LHCN-M2 (cell line): Measurements from ENCODE around the gene B3GLCT. TPM values are rescaled to one million over a fixed set of nuclear protein-coding genes. Genes with fewer than 3 reads are reported as not detected.
A peak's percentile ranks its signal among the peaks of the same experiment; 100 is the strongest.
"Not testable (repeated sequence)": the region's sequence is repeated elsewhere in the genome, so short reads cannot be mapped to it uniquely, and the experiment has no call there.

Experiments
- DNase-seq: peaks from one replicate; pipeline ENCODE4 v3.0.0-alpha.2; 2012; ENCODE audit warnings: low read depth
- polyA plus RNA-seq: library from polyadenylated mRNA; unstranded; fragments of >200 nt; gene quantifications from one replicate; pipeline ENCODE4 v1.2.1, GENCODE V29; 2012; ENCODE audit warnings: missing spikeins
- total RNA-seq: library from RNA; depleted of rRNA; stranded (reverse); fragments of >200 nt; gene quantifications from 2 replicates; pipeline ENCODE4 v1.2.3, GENCODE V29; 2014; rRNA removed

B3GLCT gene
- 9.1 and 10.5 TPM in 2 replicates for total RNA-seq
- polyA plus RNA-seq, result 3.3 TPM

DNA sequence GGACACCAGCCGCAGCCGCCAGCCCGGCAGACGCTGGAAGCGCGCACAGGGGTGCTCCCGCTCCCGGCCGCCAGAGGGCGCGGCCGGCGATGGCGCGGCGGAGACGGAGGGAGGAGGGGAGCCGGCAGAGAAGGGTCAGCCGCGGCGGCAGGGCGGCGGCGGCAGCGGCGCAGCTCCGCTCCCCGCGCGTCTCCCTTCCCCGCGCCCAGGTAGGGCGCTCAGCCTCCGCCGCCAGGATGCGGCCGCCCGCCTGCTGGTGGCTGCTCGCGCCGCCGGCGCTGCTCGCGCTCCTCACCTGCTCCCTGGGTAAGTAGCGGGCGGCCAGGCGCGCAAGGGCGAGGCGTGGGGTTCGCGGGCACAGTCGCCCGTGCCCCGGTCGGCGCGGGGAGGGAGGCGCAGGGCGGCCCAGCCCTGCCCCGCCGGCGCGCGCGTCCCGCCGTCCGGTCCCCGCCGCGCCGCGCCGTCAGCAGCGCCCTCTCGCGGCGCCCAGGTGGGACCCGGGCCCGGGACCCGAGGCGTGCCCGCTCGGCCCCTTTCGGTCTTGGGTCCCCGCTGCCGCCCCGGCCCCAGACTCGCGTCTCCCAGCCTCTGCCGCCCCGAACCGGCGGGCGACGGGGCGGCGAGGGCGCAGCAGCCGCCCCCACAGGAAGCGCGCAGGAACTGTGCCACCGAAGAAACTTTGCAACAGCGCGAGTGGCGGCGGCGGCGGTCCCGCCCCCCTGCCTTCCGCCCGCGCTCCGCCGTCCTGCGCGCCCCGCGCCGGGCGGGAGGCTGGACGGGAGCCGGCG, at the start of gene B3GLCT:
Gene B3GLCT, plus strand, starts transcription at position 127 of the 788 bp plus-strand sequence. Its CDS starts 110 bp downstream, at position 237.
- DNase-seq, result peak; percentile 67

DNA sequence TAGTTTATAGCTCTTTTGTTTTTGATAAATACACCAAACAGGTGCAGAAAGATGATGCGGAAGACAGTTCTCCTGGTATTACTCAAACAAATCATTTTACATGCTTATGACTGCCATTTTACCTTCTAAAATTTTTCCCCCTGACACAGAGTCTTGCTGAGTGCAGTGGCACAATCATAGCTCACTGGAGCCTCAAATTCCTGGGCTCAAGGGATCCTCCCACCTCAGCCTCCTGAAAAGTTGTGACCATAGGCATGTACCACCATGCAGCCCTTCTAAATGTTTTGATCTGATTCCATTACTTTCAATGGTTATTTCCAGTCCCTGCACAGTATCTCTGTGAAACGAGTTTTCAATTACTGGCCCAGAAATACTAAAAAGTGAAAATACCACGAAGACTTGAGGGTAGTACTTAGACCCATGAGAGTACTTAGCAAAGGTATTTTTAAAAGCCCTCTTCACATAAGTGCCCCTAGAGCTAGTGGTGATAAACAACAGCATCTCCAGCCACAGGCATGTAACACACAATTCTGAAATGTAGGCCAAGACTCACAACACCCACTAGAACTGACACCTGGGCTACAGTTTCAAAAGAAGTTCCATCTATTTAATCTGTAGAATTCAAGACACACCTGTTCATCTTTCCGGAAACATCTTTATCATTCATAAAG, 49.3 kb upstream of the B3GLCT start:
- no peak for DNase-seq

DNA sequence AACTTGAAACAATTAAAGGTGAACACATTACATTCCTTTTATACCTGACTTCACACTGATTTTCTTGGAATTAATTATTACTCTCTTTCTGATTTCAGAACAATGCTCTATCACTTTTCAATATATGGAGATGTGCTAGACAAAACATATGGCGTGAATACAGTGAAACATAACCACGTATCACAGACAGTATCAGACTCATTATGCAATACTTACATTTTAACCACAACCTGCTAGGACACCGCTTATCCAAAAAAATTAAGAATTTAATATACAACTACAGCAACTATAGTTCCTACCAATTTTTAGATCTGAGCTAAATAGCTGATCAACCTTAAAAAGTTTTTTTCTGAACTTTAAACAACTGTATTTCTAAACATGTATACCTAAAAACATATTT, 47.9 kb upstream of the B3GLCT start:
- DNase-seq, result no peak

DNA sequence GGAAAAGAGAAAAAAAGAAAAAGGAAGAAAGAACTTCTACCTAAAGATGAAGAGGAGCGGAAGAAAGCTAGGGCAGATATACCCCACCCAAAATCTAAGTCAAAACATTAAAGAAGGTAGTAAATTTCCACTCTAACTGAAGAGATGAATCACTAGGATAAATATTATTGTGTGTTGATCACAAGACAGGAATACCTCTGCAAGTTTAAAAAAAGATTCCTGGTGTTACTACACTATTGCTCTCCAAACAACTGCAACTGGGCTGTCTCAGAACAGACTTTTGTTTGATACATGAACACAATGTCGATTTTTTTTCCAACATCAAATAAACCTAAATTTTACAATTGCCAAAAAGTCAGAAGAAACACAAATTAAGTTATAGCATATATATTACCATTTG, 44.8 kb upstream of the B3GLCT start:
- DNase-seq, result peak; percentile 13

DNA sequence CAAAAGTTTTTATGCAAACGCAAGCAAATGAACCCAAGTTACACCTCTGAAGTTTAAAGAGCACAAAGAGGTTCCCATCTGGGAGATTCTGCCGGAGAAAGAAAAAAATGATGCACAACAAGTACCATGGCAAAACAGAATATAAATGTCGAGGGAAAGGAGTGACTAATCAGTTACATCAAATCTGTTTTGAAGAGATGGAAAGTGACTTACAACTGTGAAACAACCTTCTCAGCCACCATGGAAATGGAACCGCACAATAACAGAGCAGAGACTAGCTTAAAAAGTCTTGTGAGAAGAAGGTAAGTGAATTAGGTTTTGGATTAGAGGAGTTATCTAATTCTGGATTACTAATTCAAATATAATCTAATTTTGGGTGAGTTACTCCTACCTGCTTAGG, 40.5 kb upstream of the B3GLCT start:
- DNase-seq, result no peak

DNA sequence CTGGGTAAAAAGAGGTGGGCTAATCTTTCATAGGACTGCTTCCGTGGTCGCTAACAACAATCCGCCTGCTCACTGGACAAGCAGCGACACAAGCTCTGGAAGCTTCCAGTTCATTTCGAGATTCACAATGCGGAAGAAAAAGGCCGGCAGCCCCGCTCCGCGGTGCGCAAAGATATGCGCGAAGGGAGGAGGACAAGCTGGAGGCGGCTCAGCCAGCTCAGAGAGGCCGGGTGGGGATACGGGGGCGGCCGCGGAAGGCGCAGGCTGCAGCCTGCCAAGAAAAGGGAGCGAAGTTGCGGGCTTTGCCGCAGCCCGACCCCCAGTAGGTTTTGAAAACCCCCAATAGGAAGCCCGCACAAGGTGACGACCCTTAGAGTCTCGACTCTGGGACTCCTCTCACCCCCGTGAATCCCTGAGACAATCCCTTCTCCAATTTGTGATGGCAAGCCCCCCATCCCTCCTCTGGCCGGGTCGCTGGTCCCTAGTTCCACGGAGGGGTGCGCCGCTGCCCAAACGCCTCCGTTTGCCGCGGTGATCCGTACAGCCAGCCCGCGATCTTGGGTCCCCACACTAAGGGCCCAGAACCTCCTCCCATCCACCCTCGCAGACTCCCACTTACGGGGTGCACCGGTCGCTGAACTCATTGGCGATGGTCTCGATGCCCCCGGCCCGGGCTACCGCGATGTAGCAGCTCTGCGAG, 38.8 kb upstream of the B3GLCT start:
- peak; percentile 69 for DNase-seq

DNA sequence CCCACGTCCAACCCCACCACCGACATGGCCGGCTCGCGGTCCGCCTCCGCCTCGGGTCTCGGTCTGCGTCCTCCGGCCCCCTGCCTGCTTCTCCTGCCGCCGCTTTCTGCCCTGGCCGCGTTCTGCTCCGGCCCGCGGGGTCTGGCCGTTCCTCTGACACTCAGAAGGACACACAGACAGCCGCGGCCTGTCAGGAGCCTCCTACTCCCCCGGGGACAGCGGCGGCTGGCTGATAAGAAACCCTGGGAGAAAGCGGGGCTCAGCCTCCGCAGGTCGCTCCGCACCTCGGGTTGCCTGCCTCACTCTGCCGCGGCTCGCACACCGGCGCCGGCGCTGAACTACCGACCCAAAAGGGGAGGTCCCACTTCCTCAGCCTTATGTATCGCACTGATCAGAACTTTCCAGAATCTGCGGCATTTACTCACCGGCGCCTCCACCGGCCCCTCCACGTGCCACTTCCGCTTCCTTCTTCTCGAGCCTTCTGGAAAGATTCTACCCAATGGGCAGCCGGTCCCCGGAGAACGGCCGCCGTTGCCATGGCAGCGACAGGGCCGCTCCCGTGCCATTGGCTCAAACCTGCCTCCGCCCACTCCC, 38.1 kb upstream of the B3GLCT start, which contains the start of gene HSPH1:
Gene HSPH1, minus strand, starts transcription at position 348 of the 594 bp plus-strand sequence. Its CDS starts 322 bp downstream, at position 26.
- DNase-seq, result peak; percentile 97

DNA sequence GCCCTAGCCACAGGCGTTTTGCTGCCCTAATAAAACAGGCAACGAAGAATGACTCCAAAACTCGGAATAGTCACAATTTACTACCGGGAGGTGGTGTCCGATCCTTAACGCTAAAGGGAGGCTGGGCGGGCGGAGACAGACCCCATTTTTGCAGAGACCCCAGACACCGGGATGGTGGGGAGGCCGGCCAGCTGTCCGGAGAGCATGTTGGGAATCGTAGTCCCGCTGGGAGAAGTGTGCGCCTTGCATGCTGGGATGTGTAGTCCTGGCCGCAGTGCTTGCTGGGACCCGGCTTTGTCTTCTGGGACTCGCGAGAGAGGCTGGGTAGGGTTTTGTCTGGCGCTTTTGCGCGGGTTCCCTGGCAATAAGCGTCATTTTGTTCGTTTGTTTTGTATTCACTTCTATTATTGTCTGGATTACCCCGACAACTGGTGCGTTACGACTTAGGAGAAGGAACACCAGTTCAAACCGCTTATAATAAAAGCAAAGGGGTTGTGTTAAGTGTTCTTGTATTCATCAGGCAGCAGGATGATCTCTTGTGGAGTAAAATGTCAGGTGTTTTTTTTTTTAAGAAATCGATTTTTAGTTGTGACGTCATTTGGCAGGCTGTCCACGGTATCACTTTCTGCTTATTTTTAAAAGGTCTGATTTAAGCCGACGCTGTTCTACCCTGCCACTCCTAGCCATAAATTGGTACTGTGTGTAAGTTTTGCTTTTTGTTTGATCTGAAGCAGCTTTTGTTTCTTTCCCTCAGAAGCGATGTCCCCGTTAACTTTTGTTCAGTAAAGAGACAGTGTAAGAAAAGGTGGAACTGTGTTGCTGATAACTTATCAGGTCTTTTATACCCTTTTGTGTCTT, 37.4 kb upstream of the B3GLCT start:
- DNase-seq, result peak; percentile 98

DNA sequence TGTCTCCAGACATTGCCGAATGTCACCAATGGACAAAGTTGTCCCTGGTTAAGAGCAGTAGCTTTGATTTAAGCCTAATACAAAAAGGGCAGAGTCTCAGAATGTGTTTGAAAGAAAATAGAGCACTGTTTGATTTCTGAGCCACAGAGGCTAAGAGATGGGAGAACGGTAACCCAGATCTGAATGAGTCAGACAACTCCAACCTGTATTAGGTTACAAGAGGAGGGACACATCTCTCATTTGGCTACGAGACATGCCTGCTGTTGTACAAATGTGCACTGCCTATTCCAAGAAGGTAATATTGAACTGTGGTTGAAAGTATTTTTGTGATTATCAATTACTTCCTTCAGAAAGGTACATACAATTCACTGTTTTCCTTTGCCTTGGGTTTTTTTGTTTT, 33.2 kb upstream of the B3GLCT start:
- peak; percentile 59 for DNase-seq

DNA sequence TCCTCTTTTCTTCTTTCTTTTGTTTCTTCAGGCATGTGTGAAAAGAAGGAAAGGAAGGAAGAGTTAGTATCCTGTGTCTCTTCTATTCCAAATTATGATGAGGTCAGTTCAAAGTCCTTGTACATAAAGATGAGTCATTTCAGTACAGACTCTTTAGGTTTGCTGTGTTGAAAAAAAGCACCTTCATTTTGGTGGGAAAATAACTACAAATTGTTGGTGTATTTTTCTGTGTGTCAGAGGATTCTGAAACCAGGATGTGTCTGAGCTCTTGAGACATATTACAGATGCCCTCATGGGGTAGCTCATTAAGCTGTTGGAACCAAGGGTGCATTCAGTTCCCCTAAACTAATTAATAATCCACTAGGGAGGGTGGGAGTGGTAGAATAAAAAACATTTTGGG, 32.3 kb upstream of the B3GLCT start:
- DNase-seq, result no peak

DNA sequence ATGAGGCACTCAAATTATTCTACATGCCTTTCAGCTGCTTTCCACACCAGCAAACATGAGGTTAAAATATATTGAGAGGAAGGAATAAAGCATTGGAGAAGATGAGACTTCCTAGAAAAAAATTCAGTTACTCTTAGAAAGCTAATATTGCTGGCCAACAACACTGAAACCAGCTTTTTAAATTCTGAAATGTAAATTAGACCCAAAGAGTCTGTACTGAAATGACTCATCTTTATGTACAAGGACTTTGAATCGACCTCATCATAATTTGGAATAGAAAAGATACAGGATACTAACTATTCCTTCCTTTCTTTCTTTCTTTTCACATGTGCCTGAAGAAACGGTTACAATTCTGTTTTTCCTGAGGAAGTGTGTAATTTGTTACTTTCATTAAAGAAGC, 31.6 kb upstream of the B3GLCT start:
- DNase-seq, result no peak

DNA sequence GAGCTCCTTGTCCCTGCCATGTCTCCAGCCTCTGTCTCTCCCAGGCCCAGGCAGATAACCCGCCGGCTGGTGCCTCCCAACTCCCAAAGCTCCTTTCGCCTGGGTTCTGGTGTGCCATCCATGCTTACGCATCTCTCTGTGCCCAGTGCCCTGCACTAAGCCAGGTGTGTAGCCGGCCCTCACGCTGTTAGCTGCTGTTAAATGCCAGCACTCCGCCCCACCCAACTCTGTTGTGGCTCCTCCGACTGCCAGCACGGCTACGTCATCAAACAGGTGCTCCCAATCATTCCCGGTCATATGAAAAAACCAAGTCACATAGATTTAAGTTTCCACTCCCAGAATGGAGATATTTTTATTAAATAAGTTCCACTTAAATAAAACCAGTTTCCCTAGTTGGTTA, 31.0 kb upstream of the B3GLCT start:
- no peak for DNase-seq

DNA sequence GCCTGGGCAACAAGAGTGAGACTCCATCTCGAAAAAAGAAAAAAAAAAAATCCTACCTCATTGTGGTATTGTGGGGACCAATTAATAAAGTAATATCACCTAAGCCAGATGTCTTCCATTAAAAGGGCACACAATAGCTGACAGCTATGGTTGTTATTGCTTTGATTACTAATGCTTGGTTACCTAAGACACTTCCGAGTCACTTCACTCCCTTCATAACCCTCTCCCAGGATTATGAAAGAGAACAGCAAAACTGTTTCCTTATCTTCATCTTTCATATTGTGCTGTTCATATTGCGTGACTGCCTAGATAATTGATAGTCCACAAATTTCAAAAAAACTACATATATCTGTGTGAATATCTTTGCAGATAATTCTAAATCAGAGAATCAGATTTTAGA, 27.8 kb upstream of the B3GLCT start:
- peak; percentile 34 for DNase-seq

DNA sequence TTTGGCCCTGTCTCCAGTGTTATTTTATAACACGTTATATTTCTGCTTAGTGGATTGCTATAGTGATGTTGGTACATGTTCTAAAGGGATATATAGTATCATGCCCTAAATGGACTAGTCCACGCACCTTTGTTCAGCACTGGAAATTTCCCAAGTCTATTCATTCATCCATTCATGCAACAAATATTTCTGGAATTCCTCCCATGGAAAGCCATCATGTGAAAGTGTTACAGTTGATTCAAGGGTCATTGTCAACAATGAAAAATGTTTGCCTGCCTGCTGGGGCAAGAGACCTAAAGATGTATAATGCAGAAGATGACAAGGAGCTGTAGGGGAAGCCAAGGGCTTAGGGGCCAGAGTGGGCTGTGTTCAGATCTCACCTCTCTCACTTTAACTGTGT, 27.2 kb upstream of the B3GLCT start:
- peak; percentile 82 for DNase-seq

DNA sequence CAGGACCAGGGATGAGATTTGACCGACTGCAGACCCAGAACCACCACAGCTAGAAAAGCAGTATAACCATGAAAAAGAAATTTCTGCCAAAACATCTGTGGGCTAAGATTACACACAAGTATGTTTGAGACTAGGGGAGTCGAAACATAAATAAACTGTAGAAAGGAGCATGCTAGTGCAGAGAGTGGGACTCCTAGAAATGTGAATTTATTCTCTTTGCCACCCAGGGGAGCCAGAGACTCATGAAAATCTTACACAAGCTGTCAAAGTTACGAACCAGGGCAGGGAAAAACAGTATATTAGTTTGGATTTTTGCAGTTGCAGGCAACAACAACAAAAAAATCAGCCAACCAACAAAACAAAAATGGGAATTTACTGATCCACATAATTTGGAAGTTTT, 25.8 kb upstream of the B3GLCT start:
- peak; percentile 30 for DNase-seq

DNA sequence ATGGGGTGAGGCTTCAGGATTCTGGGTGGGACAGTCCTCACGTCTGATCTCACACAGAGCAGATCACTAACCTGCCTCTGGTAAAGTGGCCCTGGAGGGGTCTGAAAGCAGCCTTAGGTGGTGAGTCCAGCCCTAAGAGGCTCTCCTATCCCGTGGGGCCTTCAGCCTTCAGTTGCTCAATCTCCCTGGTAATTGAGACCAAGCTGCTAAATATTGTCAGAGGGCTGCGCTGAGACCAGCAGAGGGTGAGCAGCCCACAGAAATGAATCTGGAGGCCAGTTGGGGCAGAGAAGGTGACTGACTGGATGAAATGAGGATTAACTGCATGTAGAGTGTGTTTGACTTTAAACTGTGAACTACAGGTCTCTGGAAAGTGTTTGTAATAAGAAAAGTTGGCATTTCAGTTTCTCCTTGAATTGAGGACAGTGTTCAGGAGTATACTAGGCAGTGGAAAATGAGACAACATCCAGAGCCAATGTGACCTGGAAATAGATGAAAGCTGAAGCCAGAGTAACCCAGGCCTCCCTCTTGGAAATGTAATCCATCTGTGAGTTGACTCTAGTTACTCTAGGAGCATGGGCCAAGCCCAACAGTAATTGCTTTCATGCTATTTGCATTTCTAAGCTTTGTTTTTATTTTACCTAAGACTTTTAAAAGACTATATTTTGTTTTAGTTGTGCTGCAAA, 23.8 kb upstream of the B3GLCT start:
- DNase-seq, result no peak

DNA sequence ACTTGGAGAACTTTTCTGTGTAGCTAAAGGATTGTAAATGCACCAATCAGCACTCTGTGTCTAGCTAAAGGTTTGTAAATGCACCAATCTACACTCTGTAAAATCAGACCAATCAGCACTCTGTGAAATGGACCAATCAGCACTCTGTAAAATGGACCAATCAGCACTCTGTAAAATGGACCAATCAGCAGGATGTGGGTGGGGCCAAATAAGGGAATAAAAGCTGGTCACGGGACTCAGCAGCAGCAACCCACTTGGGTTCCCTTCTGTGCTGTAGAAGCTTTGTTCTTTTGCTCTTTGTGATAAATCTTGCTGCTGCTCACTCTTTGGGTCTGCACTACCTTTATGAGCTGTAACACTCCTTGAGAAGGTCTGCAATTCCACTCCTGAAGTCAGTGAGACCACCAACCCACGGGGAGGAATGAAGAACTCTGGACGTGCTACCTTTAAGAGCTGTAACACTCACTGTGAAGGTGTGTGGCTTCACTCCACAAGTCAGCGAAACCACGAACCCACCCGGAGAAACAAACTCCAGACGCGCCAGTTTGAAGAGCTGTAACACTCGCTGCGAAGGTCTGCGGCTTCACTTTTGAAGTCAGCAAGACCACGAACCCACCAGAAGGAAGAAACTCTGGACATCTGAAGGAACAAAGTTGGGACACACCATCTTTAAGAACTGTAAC, 21.8 kb upstream of the B3GLCT start:
- DNase-seq, result not testable (repeated sequence)

DNA sequence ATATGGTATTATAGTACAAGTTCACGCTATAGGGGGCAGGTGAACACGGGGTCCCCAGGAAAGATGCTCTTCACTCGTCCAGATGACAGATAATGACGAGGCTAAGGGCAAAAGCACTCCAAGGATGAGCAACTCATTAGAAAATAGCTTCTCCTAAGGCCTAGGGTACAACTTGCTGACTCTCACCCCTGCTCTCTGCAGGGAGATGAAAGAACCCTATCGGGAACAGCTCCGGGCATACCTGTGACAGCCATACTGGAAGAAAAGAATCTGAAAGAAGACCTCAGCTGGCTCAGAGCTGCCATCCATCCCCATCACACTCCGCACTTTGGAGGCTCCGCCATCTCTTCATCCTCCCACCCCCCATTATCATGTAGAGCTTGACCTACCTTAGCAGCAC, 20.5 kb upstream of the B3GLCT start:
- no peak for DNase-seq

DNA sequence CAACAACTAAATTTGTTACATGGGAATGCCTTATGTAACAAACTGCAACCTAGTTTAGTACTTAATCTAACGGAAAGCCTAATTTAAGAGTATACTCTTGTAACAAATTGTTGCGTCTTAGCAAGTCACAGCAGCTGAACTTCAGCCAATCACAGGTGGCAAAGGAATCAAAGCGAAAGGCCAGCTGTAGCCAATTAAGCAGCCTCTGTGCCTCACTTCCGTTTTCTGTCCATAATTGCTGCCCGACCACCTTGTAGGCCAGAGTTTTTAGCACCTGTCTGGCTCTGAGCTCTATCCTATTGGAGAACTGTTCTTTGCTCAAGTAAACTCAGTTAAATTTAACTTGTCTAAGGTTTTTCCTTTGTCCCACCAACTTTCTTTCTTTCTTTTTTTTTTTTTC, 20.0 kb upstream of the B3GLCT start:
- no peak for DNase-seq

DNA sequence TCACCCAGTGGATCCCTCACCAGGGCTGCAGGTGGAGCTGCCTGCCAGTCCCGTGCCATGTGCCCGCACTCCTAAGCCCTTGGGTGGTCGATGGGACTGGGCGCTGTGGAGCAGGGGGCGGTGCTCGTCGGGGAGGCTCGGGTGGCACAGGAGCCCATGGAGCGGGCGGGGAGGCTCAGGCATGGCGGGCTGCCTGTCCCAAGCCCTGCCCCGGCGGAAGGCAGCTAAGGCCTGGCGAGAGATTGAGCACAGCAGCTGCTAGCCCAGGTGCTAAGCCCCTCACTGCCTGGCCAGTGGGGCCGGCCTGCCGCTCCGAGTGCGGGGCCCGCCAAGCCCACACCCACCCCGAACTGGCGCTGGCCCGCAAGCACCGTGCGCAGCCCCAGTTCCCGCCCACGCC, 16.8 kb upstream of the B3GLCT start:
- DNase-seq, result no peak
